ENCODE data around the gene IL11. TPM values are rescaled to one million over a fixed set of nuclear protein-coding genes. Genes with fewer than 3 reads are reported as not detected.

IL11 gene
- total RNA-seq, 1 experiment from 2014 or later = 52.7 TPM

GRCh38 chr19:55391702-55392615 lies 21.7 kb upstream of the IL11 start:
- DNase-seq (ENCODE audit: low read depth) = no peak

DNA sequence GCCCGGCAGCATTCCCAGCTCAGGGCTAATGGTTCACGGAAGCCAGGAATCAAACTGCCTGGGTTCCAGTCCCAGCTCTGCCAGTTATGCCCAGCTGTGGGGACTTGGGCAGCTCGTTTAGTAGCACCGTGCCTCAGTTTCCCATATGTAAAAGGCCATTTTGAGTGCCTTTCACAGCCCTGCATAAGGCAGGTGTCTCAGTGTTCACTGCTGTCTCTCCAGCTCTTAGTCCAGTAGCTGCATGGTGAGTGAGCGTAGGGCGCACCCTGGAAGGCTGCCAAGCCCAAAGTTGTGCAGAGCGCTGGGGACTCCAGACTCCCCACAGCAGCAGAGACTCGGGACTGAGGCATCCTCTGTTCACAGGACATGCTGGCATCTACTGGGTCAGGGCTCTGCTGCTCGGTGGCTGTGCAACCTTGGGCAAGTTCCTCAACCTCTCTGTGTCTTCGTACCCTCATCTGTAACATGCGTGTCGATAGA lies 21.0 kb upstream of the IL11 start:
- DNase-seq (ENCODE audit: low read depth) = peak; percentile 42

GRCh38 chr19:55390461-55390880 lies 20.2 kb upstream of the IL11 start:
- peak; percentile 57 for DNase-seq (ENCODE audit: low read depth)

DNA sequence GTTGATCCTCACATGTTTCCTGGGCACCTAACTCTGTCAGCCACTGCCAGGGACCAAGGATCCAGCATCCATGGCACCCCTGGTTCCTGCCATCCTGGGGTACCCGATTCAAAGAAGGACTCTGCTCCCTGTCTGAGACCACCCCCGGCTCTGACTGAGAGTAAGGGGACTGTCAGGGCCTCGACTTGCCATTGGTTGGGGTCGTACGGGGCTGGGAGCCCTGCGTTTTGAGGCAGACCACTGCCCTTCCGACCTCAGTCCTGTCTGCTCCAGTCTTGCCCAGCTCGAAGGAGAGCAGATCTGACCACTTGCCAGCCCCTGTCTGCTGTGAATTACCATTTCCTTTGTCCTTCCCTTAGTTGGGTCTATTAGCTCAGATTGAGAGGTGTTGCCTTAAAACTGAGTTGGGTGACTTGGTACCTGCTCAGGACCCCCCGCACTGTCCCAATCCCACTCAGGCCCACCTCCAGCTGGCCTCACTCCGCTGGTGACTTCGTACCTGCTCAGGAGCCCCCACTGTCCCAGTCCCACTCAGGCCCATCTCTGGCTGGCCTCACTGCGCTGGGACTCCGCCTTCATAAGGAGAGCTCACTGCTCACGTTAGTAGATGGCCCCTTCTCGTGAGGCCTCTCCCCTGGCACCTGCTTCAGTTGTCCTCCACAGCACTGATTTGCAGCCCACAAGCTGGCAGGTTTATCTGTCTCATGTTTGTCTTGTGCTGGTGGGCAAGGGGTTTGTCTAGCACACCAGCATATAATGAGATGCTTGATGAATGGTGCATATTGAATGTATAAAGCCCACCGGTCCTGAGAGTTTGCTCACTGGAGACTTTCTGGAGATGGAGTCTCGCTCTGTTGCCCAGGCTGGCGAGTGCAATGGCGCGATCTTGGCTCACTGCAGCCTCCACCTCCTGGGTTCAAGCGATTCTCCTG lies 19.4 kb upstream of the IL11 start:
- no peak for DNase-seq (ENCODE audit: low read depth)

DNA sequence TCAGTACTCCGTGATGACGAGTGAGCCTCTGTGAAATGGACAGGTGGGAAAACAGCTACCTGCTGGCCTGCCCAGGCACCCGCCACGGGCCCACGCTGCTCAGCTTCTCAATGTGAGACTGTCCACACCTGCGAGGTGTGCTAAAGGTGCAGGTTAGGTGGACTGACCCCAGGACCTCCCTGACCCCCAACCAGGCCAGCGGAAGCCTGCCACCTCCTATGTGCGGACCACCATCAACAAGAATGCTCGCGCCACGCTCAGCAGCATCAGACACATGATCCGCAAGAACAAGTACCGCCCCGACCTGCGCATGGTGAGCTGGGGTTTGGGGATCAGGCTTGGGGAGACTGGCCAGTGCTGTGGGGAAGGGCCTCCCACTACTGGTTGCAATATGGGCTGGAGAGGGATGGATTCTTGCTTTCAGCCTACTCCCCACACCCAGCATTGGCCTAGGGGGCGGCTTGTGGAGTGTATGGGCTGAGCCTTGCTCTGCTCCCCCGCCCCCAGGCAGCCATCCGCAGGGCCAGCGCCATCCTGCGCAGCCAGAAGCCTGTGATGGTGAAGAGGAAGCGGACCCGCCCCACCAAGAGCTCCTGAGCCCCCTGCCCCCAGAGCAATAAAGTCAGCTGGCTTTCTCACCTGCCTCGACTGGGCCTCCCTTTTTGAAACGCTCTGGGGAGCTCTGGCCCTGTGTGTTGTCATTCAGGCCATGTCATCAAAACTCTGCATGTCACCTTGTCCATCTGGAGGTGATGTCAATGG lies 17.7 kb upstream of the IL11 start:
- no peak for DNase-seq (ENCODE audit: low read depth)

DNA sequence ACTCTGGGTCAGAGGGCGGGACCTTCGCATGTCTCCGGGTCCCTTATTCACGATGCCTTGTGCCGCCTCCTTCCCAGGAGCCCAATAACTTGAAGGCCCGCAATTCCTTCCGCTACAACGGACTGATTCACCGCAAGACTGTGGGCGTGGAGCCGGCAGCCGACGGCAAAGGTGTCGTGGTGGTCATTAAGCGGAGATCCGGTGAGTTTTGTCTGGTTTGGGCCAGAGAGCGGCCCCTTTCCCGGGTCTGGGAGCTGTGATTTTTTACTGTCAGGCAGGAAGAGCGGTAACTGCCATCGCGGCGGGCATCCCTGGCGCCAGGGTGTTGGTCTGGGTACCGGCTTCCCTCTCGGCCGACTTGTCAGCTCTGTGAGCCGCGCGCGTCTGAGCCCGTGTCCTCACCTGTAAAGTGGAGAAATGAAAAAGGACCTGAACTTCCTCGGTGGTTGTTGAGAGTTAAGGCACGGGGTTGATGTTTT lies 16.3 kb upstream of the IL11 start:
- no peak for DNase-seq (ENCODE audit: low read depth)

GRCh38 chr19:55385724-55386492 lies 15.6 kb upstream of the IL11 start, which contains the start of gene RPL28:
Gene RPL28 (plus strand): TSS chr19:55385932. CDS start chr19:55386358, 426 bp downstream.
- DNase-seq (ENCODE audit: low read depth) = peak; percentile 97

DNA sequence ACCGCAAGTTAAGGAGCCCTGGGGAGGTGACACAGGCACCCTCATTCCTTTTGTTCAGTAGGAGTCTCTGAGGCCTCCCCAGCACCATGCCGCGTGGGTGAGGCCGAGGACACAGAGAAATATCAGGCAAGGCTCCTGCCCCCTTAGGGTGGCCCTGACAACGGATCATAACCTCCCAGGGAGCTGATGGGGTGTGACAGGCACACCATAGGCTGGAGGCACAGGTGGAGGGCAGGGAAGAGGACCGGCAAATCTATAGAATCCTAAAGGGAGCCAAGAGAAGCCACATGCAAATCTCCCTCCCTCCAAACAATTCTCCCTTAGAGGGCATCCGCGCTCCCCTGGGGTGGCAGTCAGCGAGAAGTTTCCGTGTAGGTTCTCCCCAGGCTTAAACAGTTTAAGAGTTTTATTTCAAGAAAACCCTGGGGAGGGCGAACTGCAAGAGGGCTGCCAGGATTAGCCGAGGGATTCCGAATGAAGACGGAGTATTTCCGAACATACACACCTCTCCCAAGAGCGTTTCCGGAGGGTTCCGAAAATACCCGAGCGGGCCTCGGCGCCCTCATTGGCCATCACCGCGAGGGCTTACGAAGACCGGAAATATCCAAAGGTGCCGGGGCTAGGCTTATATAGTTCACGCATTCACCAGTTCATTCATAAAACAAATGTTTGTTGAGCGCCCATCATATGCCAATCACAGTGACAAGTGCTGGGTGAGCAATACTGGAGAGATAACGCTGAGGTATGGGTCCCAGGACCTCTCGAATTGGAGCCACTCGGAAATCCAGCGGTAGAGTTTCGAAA lies 14.9 kb upstream of the IL11 start:
- peak; percentile 93 for DNase-seq (ENCODE audit: low read depth)

GRCh38 chr19:55384131-55384919 lies 14.1 kb upstream of the IL11 start, which contains the start of gene TMEM238:
Gene TMEM238 (minus strand): TSS chr19:55384292. CDS start chr19:55384259, 33 bp downstream.
- no peak for DNase-seq (ENCODE audit: low read depth)

- DNase-seq (ENCODE audit: low read depth) = no peak
These were observed 13.2 kb upstream of the IL11 start for GRCh38 chr19:55383279-55384130.

GRCh38 chr19:55382522-55383054 lies 12.3 kb upstream of the IL11 start:
- DNase-seq (ENCODE audit: low read depth) = no peak

DNA sequence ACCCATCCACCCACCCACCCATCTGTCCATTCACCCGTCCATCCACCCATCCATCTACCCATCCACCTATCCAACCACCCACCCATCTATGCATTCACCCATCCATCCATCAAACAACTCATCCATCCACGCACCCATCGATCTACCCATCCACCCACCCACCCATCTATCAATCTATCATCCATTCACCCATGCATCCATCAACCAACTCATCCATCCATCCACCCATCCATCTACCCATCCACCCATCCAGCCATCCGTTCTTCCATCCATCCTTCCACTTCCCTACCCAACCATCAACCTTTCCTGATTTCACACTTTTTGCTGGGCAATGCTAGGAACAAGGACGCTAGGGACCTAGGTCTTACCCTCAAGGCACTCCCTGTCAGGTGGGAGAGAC lies 11.8 kb upstream of the IL11 start:
- DNase-seq (ENCODE audit: low read depth) = no peak

GRCh38 chr19:55379174-55379573 lies 8.9 kb upstream of the IL11 start:
- DNase-seq (ENCODE audit: low read depth) = no peak

GRCh38 chr19:55377356-55378131 lies 7.3 kb upstream of the IL11 start:
- no peak for DNase-seq (ENCODE audit: low read depth)

DNA sequence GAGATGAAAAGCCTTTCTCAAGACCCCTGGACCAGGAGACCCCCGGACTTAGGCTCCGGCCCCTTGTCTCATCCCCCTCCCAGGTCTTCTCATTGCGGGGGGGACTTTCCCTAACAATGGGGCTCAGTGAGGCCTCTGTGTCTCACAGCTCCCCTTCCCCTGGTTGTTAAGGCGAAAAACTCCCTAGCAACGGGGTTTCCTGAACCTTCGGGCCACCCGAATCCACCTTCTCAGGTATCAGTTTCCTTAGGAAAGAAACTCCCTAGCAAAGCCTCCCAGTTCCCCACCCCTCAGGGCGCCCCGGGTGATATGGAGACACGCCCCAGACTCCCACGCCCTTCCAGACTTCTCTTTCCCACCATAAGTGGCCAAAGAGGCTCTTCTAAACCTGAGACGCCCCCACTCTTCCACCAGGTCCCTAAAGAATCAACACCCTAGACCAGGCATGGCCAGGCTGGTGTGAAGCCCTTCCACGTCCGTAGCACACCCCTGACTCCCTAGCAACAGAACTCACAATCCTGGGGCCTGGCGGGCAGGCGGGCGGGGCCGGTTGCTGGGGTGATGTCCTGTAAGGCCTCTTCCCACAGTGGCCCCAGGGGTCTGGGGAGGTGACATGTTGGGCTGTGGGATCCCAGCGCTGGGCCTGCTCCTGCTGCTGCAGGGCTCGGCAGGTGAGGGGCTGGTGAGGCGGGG lies 6.1 kb upstream of the IL11 start, which contains the start of gene TMEM190:
Gene TMEM190, plus strand, starts transcription at position 586 of the 693 bp plus-strand sequence. Its CDS starts 28 bp downstream, at position 614.
- no peak for DNase-seq (ENCODE audit: low read depth)

Data from HT1080 (cell line).